Osteoblast (primary cell): ENCODE measurements around the gene B3GALNT1. TPM values are rescaled to one million over a fixed set of nuclear protein-coding genes. Genes with fewer than 3 reads are reported as not detected.

Experiments
- DNase-seq: peaks from one replicate; pipeline ENCODE4 v3.0.0; 2011; ENCODE audit warnings: low spot score, mixed read lengths; ENCODE audit not compliant: insufficient read length; ENCODE audit errors: missing footprints
- H2AFZ ChIP-seq: 2 replicates; pipeline ENCODE4 v1.6.0; 2011; ENCODE audit warnings: mild to moderate bottlenecking, low read length
- H3K27ac ChIP-seq: 2 replicates; pipeline ENCODE4 v1.5.1; 2011; ENCODE audit warnings: mild to moderate bottlenecking, low read depth, low read length, moderate library complexity
- H3K27me3 ChIP-seq: 2 replicates; pipeline ENCODE4 v1.6.0; 2012; ENCODE audit warnings: mild to moderate bottlenecking, control low read depth, inconsistent platforms, low read length, moderate library complexity; ENCODE audit not compliant: insufficient read depth
- H3K36me3 ChIP-seq: 2 replicates; pipeline ENCODE4 v1.5.1; 2011; ENCODE audit warnings: mild to moderate bottlenecking, low read length, control low read depth, moderate library complexity; ENCODE audit not compliant: insufficient read depth
- H3K4me1 ChIP-seq: 2 replicates; pipeline ENCODE4 v1.5.1; 2011; ENCODE audit warnings: mild to moderate bottlenecking, low read length, control low read depth, moderate library complexity; ENCODE audit not compliant: insufficient read depth
- H3K4me2 ChIP-seq: 2 replicates; pipeline ENCODE4 v1.6.0; 2011; ENCODE audit warnings: mild to moderate bottlenecking, low read length; ENCODE audit not compliant: insufficient read depth
- H3K4me3 ChIP-seq: fragments of 200-600 bp; sonication (generic); 3 replicates; pipeline ENCODE4 v1.5.1; 2012; ENCODE audit warnings: mild to moderate bottlenecking, low read length, inconsistent platforms; ENCODE audit not compliant: insufficient read depth
- H3K79me2 ChIP-seq: 2 replicates; pipeline ENCODE4 v1.6.0; 2012; ENCODE audit warnings: mild to moderate bottlenecking, low read length, control low read depth, inconsistent platforms; ENCODE audit not compliant: insufficient read depth
- H3K9me3 ChIP-seq: 2 replicates; pipeline ENCODE4 v1.5.1; 2011; ENCODE audit warnings: low read depth, low read length, control low read depth
- H4K20me1 ChIP-seq: 2 replicates; pipeline ENCODE4 v1.6.0; 2012; ENCODE audit warnings: mild to moderate bottlenecking, low read length, control low read depth; ENCODE audit not compliant: insufficient read depth
- total RNA-seq: library from RNA; depleted of rRNA; stranded (reverse); fragments of >200 nt; gene quantifications from 2 replicates; pipeline ENCODE4 v1.2.3, GENCODE V29; 2012
- TF ChIP-seq, protein P1 (sequence below): IDR thresholded peaks from 2 replicates; pipeline ENCODE4 v1.5.1; 2011; ENCODE audit warnings: mild to moderate bottlenecking, low read depth, low read length, moderate library complexity; ENCODE audit errors: extremely low read depth

The B3GALNT1 gene
- total RNA-seq, 1 donor = 25.0 TPM

DNA sequence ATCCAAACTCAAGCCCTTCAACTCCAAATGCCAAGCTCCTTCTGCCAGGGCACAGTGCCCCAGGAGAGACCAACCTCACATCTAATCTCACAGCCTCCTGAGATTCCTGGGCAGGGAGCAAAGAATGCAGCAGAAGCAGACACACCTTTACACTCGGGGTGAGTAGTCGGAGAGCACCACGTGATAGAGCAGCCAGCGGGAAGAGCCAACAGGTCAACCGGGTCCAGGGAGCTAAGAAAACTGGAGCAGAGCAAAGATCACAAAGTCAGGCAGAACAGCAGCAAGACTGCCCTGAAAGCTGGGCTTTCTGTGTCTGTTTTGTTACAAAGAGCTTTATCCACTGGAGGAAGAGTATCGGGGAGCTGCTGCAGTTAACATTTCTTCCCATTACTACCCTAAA is 4.2 kb downstream of the B3GALNT1 start:
- H3K27me3 ChIP-seq = no peaks in the 10 kb centered on the region
- peaks cover 9% of the 10 kb centered on the region for H3K4me1 ChIP-seq
- no peak for DNase-seq
- no peaks in the 10 kb centered on the region for H3K9me3 ChIP-seq
- no peak overlapping the region for H3K4me3 ChIP-seq
- H3K36me3 ChIP-seq = peaks cover 18% of the 10 kb centered on the region
- TF ChIP-seq, protein P1, sequence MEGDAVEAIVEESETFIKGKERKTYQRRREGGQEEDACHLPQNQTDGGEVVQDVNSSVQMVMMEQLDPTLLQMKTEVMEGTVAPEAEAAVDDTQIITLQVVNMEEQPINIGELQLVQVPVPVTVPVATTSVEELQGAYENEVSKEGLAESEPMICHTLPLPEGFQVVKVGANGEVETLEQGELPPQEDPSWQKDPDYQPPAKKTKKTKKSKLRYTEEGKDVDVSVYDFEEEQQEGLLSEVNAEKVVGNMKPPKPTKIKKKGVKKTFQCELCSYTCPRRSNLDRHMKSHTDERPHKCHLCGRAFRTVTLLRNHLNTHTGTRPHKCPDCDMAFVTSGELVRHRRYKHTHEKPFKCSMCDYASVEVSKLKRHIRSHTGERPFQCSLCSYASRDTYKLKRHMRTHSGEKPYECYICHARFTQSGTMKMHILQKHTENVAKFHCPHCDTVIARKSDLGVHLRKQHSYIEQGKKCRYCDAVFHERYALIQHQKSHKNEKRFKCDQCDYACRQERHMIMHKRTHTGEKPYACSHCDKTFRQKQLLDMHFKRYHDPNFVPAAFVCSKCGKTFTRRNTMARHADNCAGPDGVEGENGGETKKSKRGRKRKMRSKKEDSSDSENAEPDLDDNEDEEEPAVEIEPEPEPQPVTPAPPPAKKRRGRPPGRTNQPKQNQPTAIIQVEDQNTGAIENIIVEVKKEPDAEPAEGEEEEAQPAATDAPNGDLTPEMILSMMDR = no peak
- H3K79me2 ChIP-seq = no peaks in the 10 kb centered on the region
- no peak overlapping the region for H3K4me2 ChIP-seq
- no peak overlapping the region for H2AFZ ChIP-seq
- no peaks in the 10 kb centered on the region for H4K20me1 ChIP-seq
- no peak overlapping the region for H3K27ac ChIP-seq

DNA sequence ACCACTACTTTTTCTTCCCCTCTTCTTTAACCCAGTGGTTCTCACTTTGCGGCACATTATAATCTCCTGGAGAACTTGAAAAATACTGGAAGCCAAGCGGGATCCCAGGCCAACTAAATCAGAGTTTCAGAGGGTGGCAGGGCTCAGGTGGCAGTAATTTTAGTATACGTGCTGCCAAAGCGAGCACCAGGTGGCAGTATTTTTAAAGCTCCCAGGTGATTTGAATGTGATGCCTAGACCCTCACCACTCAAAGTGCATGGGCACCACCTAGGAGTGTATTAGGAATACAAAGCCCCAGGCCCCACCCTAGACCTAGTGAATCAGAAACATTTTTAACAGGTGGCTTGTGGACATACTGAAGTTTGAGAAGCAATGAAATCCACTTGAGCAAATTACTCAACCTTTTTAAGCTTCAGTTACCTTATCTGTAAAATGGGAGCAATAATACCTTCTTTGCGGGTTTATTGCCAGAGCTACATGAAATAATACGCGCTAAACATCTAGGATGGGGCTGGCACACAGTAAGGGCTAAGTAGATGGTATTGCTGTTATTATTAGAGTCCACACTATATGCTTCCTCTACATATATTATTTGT is 8.3 kb downstream of the B3GALNT1 start:
- H3K4me2 ChIP-seq = no peak overlapping the region
- H3K27ac ChIP-seq = no peak overlapping the region
- peaks cover 9% of the 10 kb centered on the region for H3K36me3 ChIP-seq
- H4K20me1 ChIP-seq = no peaks in the 10 kb centered on the region
- H3K4me1 ChIP-seq = no peaks in the 10 kb centered on the region
- no peak overlapping the region for H3K4me3 ChIP-seq
- H3K27me3 ChIP-seq = no peaks in the 10 kb centered on the region
- no peaks in the 10 kb centered on the region for H3K9me3 ChIP-seq
- no peak for DNase-seq
- H2AFZ ChIP-seq = no peak overlapping the region
- no peaks in the 10 kb centered on the region for H3K79me2 ChIP-seq
- TF ChIP-seq, protein P1 = peak; percentile 3

DNA sequence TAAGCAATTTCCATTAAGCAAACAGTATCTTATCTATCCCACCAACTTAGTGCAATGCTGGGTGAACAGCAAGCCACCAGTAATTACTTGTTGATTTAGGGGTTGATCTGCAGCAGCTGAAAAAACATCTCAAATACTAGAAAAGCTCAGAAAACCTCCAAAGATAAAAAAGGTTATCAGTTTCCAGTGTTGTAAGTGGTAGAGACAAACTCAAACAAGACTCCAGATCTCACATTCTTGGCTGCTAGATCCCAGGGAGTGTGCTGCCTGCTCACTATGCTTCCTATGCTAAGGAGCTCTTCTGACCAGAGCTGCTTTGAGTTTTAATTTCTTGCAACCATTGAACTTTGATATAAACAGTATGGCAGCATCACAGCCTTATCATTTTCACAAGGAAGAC is 11.3 kb downstream of the B3GALNT1 start:
- Histone ChIP-seq H3K4me3 (no peak overlapping the region), H4K20me1 (no peaks in the 10 kb centered on the region), H3K4me1 (no peaks in the 10 kb centered on the region), H3K79me2 (no peaks in the 10 kb centered on the region), H3K27ac (no peak overlapping the region), H3K27me3 (no peaks in the 10 kb centered on the region), H3K4me2 (no peak overlapping the region), H3K9me3 (no peaks in the 10 kb centered on the region), H3K36me3 (no peaks in the 10 kb centered on the region), H2AFZ (no peak overlapping the region)
- no peak for DNase-seq
- TF ChIP-seq, protein P1 = no peak

DNA sequence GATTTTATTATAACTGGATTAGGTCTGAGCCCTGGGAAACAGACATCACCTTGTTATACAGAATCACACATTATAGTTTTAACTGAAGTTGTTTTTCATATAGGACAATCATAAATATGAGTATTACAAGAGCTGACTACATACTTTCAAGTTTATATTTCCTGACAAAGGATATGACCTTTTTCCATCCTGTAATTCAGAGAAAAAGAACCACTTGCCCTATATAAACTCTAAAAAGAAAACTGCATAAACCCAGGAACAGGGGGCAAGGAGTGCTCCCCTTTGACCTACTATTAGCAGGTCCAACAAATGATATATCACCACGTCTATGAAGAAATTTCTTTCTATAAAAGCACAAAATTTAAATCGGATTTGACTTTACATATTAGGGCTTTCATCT is 20.9 kb downstream of the B3GALNT1 start:
- Histone ChIP-seq H3K27me3 (no peaks in the 10 kb centered on the region), H3K4me3 (no peak overlapping the region), H3K36me3 (peaks cover 9% of the 10 kb centered on the region), H3K4me2 (no peak overlapping the region), H3K9me3 (no peaks in the 10 kb centered on the region), H3K27ac (no peak overlapping the region), H3K79me2 (no peaks in the 10 kb centered on the region), H3K4me1 (no peaks in the 10 kb centered on the region), H2AFZ (no peak overlapping the region), H4K20me1 (no peaks in the 10 kb centered on the region)
- TF ChIP-seq, protein P1 = no peak
- DNase-seq = no peak
